Uterus (tissue), 2 donors: ENCODE data around the gene PPP6R2.

ENCODE experiments used
- CTCF ChIP-seq, 4 experiments: fragments of 200-600 bp in 2 of 4; fragments of 450-650 bp in 2 of 4; sonication (generic) in 2 of 4; IDR thresholded peaks; one replicate each; pipeline ENCODE4 v1.5.1; 2016 to 2019; ENCODE audit warnings: antibody characterized with exemption in 4 of 4, mild to moderate bottlenecking in 2 of 4, moderate library complexity in 1 of 4
- POLR2A ChIP-seq, 2 donors: fragments of 450-650 bp; IDR thresholded peaks; one replicate each; pipeline ENCODE4 v1.6.1; 2016; ENCODE audit warnings: antibody characterized with exemption in 2 of 2, mild to moderate bottlenecking in 1 of 2, moderate library complexity in 1 of 2

GRCh38 chr22:50441428-50441993, 98.4 kb downstream of the PPP6R2 start:
- TF ChIP-seq POLR2A (IDR thresholded peaks at IDR 0.05) (no peak), CTCF (IDR thresholded peaks at IDR 0.05) (no peak)
